K562 (cell line): ENCODE results near the gene LMOD1. TPM values are rescaled to one million over a fixed set of nuclear protein-coding genes. Genes with fewer than 3 reads are reported as not detected.
A peak's percentile ranks its signal among the peaks of the same experiment; 100 is the strongest.

ENCODE experiments used
- BCL6 ChIP-seq: fragments of 250-450 bp; sonication (Bioruptor Pico); IDR thresholded peaks from 2 replicates; pipeline ENCODE4 v1.4.0; 2020
- BMI1 ChIP-seq: fragments of 150-350 bp; IDR thresholded peaks from 2 replicates; pipeline ENCODE4 v1.6.1; 2014; ENCODE audit warnings: low read length
- CEBPG ChIP-seq, 3 experiments: fragments of 200-800 bp in 1 of 3; sonication (Bioruptor generic) in 1 of 3; sonication (generic) in 1 of 3; formaldehyde crosslinking in 1 of 3; IDR thresholded peaks in 2 of 3; conservative IDR thresholded peaks in 1 of 3; 2 replicates each; pipeline versions ENCODE4 v1.6.1 to v1.8.0; 2016 to 2022; ENCODE audit warnings: missing compliant biosample characterization in 2 of 3, missing genetic modification characterization in 2 of 3, mild to moderate bottlenecking in 1 of 3, missing genetic modification reagents in 1 of 3
- CREB1 ChIP-seq, 2 experiments: sonication (generic) in 1 of 2; formaldehyde crosslinking in 1 of 2; IDR thresholded peaks; 2 replicates each; pipeline versions ENCODE4 v1.6.1 to v1.8.0; 2012 to 2022; ENCODE audit warnings: inconsistent platforms in 1 of 2, mild to moderate bottlenecking in 1 of 2, missing genetic modification reagents in 1 of 2, moderate library complexity in 1 of 2
- EGR1 ChIP-seq: fragments of 450-650 bp; conservative IDR thresholded peaks from 2 replicates; pipeline ENCODE4 v1.6.1; 2017; ENCODE audit warnings: mild to moderate bottlenecking
- FOXA1 ChIP-seq: fragments of 450-650 bp; IDR thresholded peaks from 2 replicates; pipeline ENCODE4 v1.6.1; 2016; ENCODE audit warnings: mild to moderate bottlenecking, borderline replicate concordance
- HMG20B ChIP-seq: fragments of 250-450 bp; sonication (Bioruptor Pico); IDR thresholded peaks from 2 replicates; pipeline ENCODE4 v1.5.0; 2021; ENCODE audit warnings: mild to moderate bottlenecking
- MBD2 ChIP-seq: sonication (generic); IDR thresholded peaks from 2 replicates; pipeline ENCODE4 v1.6.1; 2016; ENCODE audit warnings: low read depth, borderline replicate concordance
- MCM7 ChIP-seq, 2 experiments: fragments of 450-650 bp; IDR thresholded peaks; 2 replicates each; pipeline ENCODE4 v1.6.1; 2016 to 2018
- MEF2A ChIP-seq: IDR thresholded peaks from 2 replicates; pipeline ENCODE4 v1.6.1; 2011; ENCODE audit warnings: low read depth, mild to moderate bottlenecking, low read length, moderate library complexity; ENCODE audit not compliant: control insufficient read depth
- OTX1 ChIP-seq: fragments of 450-650 bp; formaldehyde crosslinking; IDR thresholded peaks from 2 replicates; pipeline ENCODE4 v1.4.0; 2022; ENCODE audit warnings: mild to moderate bottlenecking
- POLR2AphosphoS5 ChIP-seq: IDR thresholded peaks from 2 replicates; pipeline ENCODE4 v1.6.1; 2011; ENCODE audit warnings: mild to moderate bottlenecking, low read depth, low read length, moderate library complexity; ENCODE audit not compliant: control insufficient read depth, insufficient read depth
- POLR2B ChIP-seq: fragments of 450-650 bp; IDR thresholded peaks from 2 replicates; pipeline ENCODE4 v1.6.1; 2018; ENCODE audit warnings: low read depth; ENCODE audit not compliant: partially characterized antibody
- PRPF4 ChIP-seq: fragments of 200-400 bp; formaldehyde crosslinking; IDR thresholded peaks from one replicate; pipeline ENCODE4 v1.6.1; 2017; ENCODE audit warnings: low read length, low read depth, mild to moderate bottlenecking; ENCODE audit not compliant: insufficient read depth, poor library complexity, severe bottlenecking
- SMARCA4 ChIP-seq: fragments of 450-650 bp; IDR thresholded peaks from 2 replicates; pipeline ENCODE4 v1.6.1; 2016
- SRSF1 ChIP-seq: fragments of 200-400 bp; formaldehyde crosslinking; IDR thresholded peaks from 2 replicates; pipeline ENCODE4 v1.6.1; 2017; ENCODE audit warnings: mild to moderate bottlenecking, low read depth, low read length, moderate library complexity
- TAF1 ChIP-seq: IDR thresholded peaks from 2 replicates; pipeline ENCODE4 v1.6.1; 2011; ENCODE audit warnings: mild to moderate bottlenecking, low read length, moderate library complexity; ENCODE audit not compliant: insufficient read depth, control insufficient read depth, severe bottlenecking; ENCODE audit errors: extremely low read depth
- ZBTB1 ChIP-seq: sonication (generic); formaldehyde crosslinking; IDR thresholded peaks from 2 replicates; pipeline ENCODE4 v1.8.1; 2023; ENCODE audit warnings: missing genetic modification reagents, low read depth, mild to moderate bottlenecking, borderline replicate concordance
- ZC3H4 ChIP-seq: sonication (generic); formaldehyde crosslinking; IDR thresholded peaks from 2 replicates; pipeline ENCODE4 v1.9.0; 2021; ENCODE audit warnings: missing genetic modification reagents, borderline replicate concordance
- ZNF124 ChIP-seq: sonication (generic); formaldehyde crosslinking; IDR thresholded peaks from 2 replicates; pipeline ENCODE4 v1.8.1; 2022; ENCODE audit warnings: missing genetic modification reagents
- ZNF134 ChIP-seq: fragments of 250-450 bp; sonication (Bioruptor Pico); conservative IDR thresholded peaks from 2 replicates; pipeline ENCODE4 v1.4.0; 2020
- ZNF175 ChIP-seq: fragments of 200-800 bp; sonication (Bioruptor generic); IDR thresholded peaks from 2 replicates; pipeline ENCODE4 v1.6.1; 2016; ENCODE audit warnings: low read depth, mild to moderate bottlenecking, missing genetic modification characterization, missing compliant biosample characterization
- ZNF668 ChIP-seq: fragments of 250-450 bp; sonication (Bioruptor Pico); IDR thresholded peaks from 2 replicates; pipeline ENCODE4 v1.8.0; 2022; ENCODE audit warnings: mild to moderate bottlenecking, inconsistent platforms
- ZNF766 ChIP-seq: fragments of 200-800 bp; sonication (Bioruptor generic); conservative IDR thresholded peaks from 2 replicates; pipeline ENCODE4 v1.6.1; 2016; ENCODE audit warnings: missing genetic modification characterization, missing compliant biosample characterization
- ZNF77 ChIP-seq: fragments of 250-450 bp; sonication (Bioruptor Pico); IDR thresholded peaks from 2 replicates; pipeline ENCODE4 v1.5.0; 2020
- polyA plus RNA-seq, 8 experiments: library from polyadenylated mRNA; depleted of rRNA in 4 of 8; stranded (reverse) in 5 of 8; unstranded in 3 of 8; fragments of >200 nt; fragmentation: Nextera tagmentation in 2 of 8; fragmentation: Illumina TruSeq in 1 of 8; extraction: Ambion mirVana in 2 of 8; extraction: Trizol in 1 of 8; gene quantifications; 2 replicates each; pipeline versions ENCODE4 v1.2.1 to v1.2.3, GENCODE V29; 2011 to 2014; ENCODE audit warnings: inconsistent platforms in 1 of 8, missing spikeins in 1 of 8
- total RNA-seq, 7 experiments: library from RNA; depleted of rRNA in 6 of 7; stranded (reverse); fragments of >200 nt in 6 of 7; fragmentation: Illumina TruSeq in 2 of 7; extraction: Trizol in 2 of 7; gene quantifications; 2 replicates each; pipeline versions ENCODE4 v1.2.1 to v1.2.3, GENCODE V29; 2011 to 2021; ENCODE audit warnings: low replicate concordance in 1 of 7
- TF ChIP-seq, protein P1 (sequence below): fragments of 450-650 bp; IDR thresholded peaks from 2 replicates; pipeline ENCODE4 v1.6.1; 2016
- TF ChIP-seq, protein P2 (sequence below), 2 experiments: fragments of 450-650 bp; IDR thresholded peaks; 2 replicates each; pipeline ENCODE4 v1.6.1; 2016

The LMOD1 gene
- total and polyA plus RNA-seq, 9 of the 15 experiments (the other 6 are each of a cell fraction or from before 2014, with no cell fraction given) = 0.03 to 0.54 (median 0.38) TPM; not detected in 1

DNA sequence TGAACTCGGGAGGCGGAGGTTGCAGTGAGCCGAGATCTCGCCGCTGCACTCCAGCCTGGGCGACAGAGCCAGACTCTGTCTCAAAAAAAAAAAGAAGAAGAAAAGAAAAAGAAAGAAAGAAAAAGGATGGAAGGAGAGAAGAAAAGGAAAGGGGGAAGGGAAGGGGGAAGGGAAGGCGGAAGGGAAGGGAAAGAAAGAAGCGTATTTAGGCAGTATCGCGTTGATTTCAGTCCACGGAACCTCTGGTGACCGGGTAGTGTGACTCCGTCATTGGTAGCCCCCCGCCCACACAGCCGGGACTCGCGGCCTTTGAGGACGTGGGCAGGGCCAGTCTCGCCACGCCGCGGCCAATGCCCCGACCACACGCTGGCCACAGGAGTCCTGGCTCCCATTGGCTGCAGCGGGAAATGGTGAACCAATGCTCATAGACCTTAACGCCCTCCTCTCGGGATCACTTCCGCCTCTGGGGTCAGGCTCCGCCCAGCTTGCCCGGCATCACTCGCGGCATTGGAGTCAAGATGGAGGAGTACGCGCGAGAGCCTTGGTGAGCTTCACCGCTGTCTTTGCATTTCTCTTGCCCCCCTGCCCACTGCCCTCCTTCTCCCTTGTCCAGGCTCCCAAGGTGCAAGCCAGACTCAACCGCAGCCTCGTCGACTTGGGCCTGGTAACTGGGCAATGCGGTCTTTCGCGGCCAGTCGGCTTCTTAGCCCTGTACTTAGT lies 8.8 kb upstream of the LMOD1 start, which contains the start of gene TIMM17A (continued):
- TF ChIP-seq HMG20B (CRISPR knock-in tag) (no peak), TAF1 (peak; percentile 96), SRSF1 (no peak), ZNF134 (CRISPR knock-in tag) (no peak), CEBPG (CRISPR knock-in tag; IDR thresholded peaks at IDR 0.05) (0 out of 2 replicates have a peak, but pooled peaks have one; percentile 14), CEBPG (tag; conservative IDR thresholded peaks at IDR 0.05 in 1 of 2, IDR thresholded peaks at IDR 0.05 in 1 of 2) (no peak), ZNF766 (CRISPR knock-in tag) (no peak; the same call in 1 of the 2 replicates), MEF2A (no peak), ZC3H4 (no peak), SMARCA4 (peak; percentile 91), ZNF668 (CRISPR knock-in tag) (no peak), ZNF77 (CRISPR knock-in tag) (peak; percentile 65; the same call in 1 of the 2 replicates), PRPF4 (peak; percentile 35), FOXA1 (no peak), ZNF175 (no peak), POLR2AphosphoS5 (peak; percentile 99), CREB1 (IDR thresholded peaks at IDR 0.05) (peak; percentile 80; the same call in 1 of the 2 replicates), CREB1 (CRISPR knock-in tag; IDR thresholded peaks at IDR 0.05) (peak; percentile 80), ZNF124 (CRISPR knock-in tag) (no peak), EGR1 (peak; percentile 99), MCM7 (IDR thresholded peaks at IDR 0.05) (no peak; a peak in 2 of 4 replicates), OTX1 (CRISPR knock-in tag) (peak; percentile 98), BCL6 (no peak), ZBTB1 (peak; percentile 78; the same call in 1 of the 2 replicates), POLR2B (peak; percentile 98), BMI1 (no peak), MBD2 (peak; percentile 91)
- TF ChIP-seq, protein P1, sequence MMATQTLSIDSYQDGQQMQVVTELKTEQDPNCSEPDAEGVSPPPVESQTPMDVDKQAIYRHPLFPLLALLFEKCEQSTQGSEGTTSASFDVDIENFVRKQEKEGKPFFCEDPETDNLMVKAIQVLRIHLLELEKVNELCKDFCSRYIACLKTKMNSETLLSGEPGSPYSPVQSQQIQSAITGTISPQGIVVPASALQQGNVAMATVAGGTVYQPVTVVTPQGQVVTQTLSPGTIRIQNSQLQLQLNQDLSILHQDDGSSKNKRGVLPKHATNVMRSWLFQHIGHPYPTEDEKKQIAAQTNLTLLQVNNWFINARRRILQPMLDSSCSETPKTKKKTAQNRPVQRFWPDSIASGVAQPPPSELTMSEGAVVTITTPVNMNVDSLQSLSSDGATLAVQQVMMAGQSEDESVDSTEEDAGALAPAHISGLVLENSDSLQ = peak; percentile 6; the same call in 1 of the 2 replicates
- TF ChIP-seq, protein P2, sequence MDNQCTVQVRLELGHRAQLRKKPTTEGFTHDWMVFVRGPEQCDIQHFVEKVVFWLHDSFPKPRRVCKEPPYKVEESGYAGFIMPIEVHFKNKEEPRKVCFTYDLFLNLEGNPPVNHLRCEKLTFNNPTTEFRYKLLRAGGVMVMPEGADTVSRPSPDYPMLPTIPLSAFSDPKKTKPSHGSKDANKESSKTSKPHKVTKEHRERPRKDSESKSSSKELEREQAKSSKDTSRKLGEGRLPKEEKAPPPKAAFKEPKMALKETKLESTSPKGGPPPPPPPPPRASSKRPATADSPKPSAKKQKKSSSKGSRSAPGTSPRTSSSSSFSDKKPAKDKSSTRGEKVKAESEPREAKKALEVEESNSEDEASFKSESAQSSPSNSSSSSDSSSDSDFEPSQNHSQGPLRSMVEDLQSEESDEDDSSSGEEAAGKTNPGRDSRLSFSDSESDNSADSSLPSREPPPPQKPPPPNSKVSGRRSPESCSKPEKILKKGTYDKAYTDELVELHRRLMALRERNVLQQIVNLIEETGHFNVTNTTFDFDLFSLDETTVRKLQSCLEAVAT (IDR thresholded peaks at IDR 0.05) = peak; percentile 95
